ENCODE data around the gene KRT3. TPM values are rescaled to one million over a fixed set of nuclear protein-coding genes. Genes with fewer than 3 reads are reported as not detected.

KRT3 gene
- total and polyA plus RNA-seq, 10 donors, result not detected

DNA sequence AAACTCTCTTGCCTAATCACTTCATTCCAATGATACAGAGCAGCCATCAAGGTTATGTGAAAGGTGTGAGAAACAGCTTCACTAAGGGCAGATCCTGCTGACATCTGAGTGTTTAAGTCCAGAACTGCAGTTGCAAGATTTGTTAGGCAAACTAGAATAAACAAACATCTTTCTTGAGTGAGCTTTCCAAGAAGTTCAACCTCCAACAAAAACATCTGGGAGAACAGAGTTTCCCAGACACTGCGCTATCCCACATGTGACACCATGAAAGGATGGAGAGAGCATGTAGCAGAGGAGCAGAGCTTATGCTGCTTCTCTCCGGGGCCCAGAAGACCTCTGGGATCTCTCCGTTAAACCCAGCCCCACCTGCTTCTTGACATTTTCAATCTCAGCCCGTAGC is 24.4 kb downstream of the KRT3 start:
- H3K27me3 ChIP-seq (replicated peaks in 1 of 7), result peaks cover 0 to 10% (median 0%) of the 10 kb centered on the region in 7 donors
- no peak for DNase-seq
- no peaks in the 10 kb centered on the region for H3K9me3 ChIP-seq
- TF ChIP-seq POLR2AphosphoS5 (IDR thresholded peaks at IDR 0.05) (no peak), POLR2A (IDR thresholded peaks at IDR 0.05) (no peak)
- TF ChIP-seq, protein P1, sequence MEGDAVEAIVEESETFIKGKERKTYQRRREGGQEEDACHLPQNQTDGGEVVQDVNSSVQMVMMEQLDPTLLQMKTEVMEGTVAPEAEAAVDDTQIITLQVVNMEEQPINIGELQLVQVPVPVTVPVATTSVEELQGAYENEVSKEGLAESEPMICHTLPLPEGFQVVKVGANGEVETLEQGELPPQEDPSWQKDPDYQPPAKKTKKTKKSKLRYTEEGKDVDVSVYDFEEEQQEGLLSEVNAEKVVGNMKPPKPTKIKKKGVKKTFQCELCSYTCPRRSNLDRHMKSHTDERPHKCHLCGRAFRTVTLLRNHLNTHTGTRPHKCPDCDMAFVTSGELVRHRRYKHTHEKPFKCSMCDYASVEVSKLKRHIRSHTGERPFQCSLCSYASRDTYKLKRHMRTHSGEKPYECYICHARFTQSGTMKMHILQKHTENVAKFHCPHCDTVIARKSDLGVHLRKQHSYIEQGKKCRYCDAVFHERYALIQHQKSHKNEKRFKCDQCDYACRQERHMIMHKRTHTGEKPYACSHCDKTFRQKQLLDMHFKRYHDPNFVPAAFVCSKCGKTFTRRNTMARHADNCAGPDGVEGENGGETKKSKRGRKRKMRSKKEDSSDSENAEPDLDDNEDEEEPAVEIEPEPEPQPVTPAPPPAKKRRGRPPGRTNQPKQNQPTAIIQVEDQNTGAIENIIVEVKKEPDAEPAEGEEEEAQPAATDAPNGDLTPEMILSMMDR (IDR thresholded peaks at IDR 0.05 in 8 of 11, conservative IDR thresholded peaks at IDR 0.05 in 3 of 11), result no peak
- intact Hi-C loops (cut with DNase I; ENCODE audit: low total_unique reads), result no loop called here
- no peaks in the 10 kb centered on the region for H3K4me1 ChIP-seq
- H3K36me3 ChIP-seq, result no peaks in the 10 kb centered on the region
- H3K4me3 ChIP-seq, result no peak overlapping the region
- no peak overlapping the region for H3K27ac ChIP-seq
- WGBS, 5 donors, result 87 to 89% (median 89%) methylated on average over 3 to 4 of the region's 4 CpGs

DNA sequence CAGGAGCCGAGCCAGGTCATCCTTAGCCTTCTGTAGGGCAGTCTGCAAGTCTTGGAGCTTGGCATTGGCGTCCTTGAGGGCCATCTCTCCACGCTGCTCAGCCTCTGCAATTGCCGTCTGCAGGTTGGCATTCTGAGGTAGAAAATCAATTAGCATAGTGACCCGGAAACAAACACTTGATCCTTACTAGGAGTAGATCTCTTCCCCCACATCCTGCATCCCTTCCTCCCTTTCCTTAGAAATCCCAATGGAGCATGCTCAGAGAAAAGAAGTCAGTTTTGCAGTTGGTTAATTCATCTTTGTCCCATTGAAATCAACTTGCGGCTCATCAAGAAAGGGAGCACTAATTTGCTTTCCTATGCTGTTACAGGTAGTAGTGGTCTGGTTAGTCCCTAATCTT is 24.8 kb downstream of the KRT3 start:
- H3K36me3 ChIP-seq, result no peaks in the 10 kb centered on the region
- TF ChIP-seq POLR2A (IDR thresholded peaks at IDR 0.05) (no peak), POLR2AphosphoS5 (IDR thresholded peaks at IDR 0.05) (no peak)
- TF ChIP-seq, protein P1 (IDR thresholded peaks at IDR 0.05 in 8 of 11, conservative IDR thresholded peaks at IDR 0.05 in 3 of 11), result no peak
- H3K9me3 ChIP-seq, result no peaks in the 10 kb centered on the region
- no peak overlapping the region for H3K4me3 ChIP-seq
- intact Hi-C loops (cut with DNase I; ENCODE audit: low total_unique reads), result no loop called here
- H3K27ac ChIP-seq, result no peak overlapping the region
- peaks cover 0 to 10% (median 0%) of the 10 kb centered on the region in 7 donors for H3K27me3 ChIP-seq (replicated peaks in 1 of 7)
- DNase-seq, result no peak
- WGBS, 5 donors, result 66 to 77% (median 72%) methylated on average over 6 of the region's 6 CpGs
- no peaks in the 10 kb centered on the region for H3K4me1 ChIP-seq

GRCh38 chr12:52769946-52770345 is 26.0 kb downstream of the KRT3 start:
- TF ChIP-seq POLR2A (IDR thresholded peaks at IDR 0.05) (no peak), POLR2AphosphoS5 (IDR thresholded peaks at IDR 0.05) (no peak)
- TF ChIP-seq, protein P1 (IDR thresholded peaks at IDR 0.05 in 8 of 11, conservative IDR thresholded peaks at IDR 0.05 in 3 of 11), result no peak
- no peaks in the 10 kb centered on the region for H3K4me1 ChIP-seq
- H3K36me3 ChIP-seq, result no peaks in the 10 kb centered on the region
- DNase-seq, result no peak
- no peak overlapping the region for H3K4me3 ChIP-seq
- no peak overlapping the region for H3K27ac ChIP-seq
- no peaks in the 10 kb centered on the region for H3K9me3 ChIP-seq
- intact Hi-C loops (cut with DNase I; ENCODE audit: low total_unique reads), result no loop called here
- peaks cover 0 to 8% (median 0%) of the 10 kb centered on the region in 7 donors for H3K27me3 ChIP-seq (replicated peaks in 1 of 7)

DNA sequence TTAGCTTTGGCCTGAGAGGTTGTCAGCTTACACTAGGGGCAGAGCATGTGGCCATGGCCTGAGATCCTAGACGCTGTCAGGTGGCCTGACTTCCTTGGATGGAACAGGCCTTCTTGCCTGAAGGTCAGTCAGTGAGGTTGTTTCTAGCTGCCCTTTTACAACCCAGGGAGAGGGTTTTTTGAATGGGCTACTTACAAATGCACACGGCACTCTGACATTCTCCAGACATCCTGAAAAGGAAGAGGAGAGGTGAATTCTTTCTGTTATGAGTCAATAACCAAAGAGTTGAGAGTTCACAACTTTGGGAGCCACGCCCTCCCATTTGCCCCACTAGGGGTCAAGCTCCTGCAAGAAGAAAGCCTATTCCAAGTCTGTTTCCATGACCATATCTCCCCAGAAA is 26.6 kb downstream of the KRT3 start:
- TF ChIP-seq POLR2A (IDR thresholded peaks at IDR 0.05) (no peak), POLR2AphosphoS5 (IDR thresholded peaks at IDR 0.05) (no peak)
- TF ChIP-seq, protein P1 (IDR thresholded peaks at IDR 0.05 in 8 of 11, conservative IDR thresholded peaks at IDR 0.05 in 3 of 11), result no peak
- Histone ChIP-seq H3K9me3 (no peaks in the 10 kb centered on the region), H3K4me1 (no peaks in the 10 kb centered on the region), H3K27ac (no peak overlapping the region), H3K4me3 (no peak overlapping the region), H3K27me3 (replicated peaks in 1 of 7) (peaks cover 0 to 2% (median 0%) of the 10 kb centered on the region in 7 donors), H3K36me3 (no peaks in the 10 kb centered on the region)
- no peak for DNase-seq
- intact Hi-C loops (cut with DNase I; ENCODE audit: low total_unique reads), result no loop called here
- 66 to 80% (median 67%) methylated on average over 3 of the region's 3 CpGs for WGBS, 5 donors

Data from spleen (tissue), 11 donors.